Nephron progenitor cell (in vitro differentiated cells): ENCODE measurements around the gene STAB1.

Experiments used
- DNase-seq: peaks from one replicate; pipeline ENCODE4 v3.0.0; 2021
- H3K27ac Mint-ChIP-seq: 2 replicates; pipeline ENCODE4 v1.8.0; 2021; ENCODE audit warnings: mild to moderate bottlenecking, moderate library complexity, mixed read lengths
- H3K27me3 Mint-ChIP-seq: 2 replicates; pipeline ENCODE4 v1.8.0; 2021; ENCODE audit warnings: mild to moderate bottlenecking, low read depth, mixed read lengths; ENCODE audit not compliant: poor library complexity
- H3K36me3 Mint-ChIP-seq: 2 replicates; pipeline ENCODE4 v1.8.0; 2021; ENCODE audit warnings: low read depth, mixed read lengths
- H3K4me1 Mint-ChIP-seq: 2 replicates; pipeline ENCODE4 v1.8.0; 2021; ENCODE audit warnings: mixed read lengths
- H3K4me3 Mint-ChIP-seq: 2 replicates; pipeline ENCODE4 v1.8.0; 2021; ENCODE audit warnings: mild to moderate bottlenecking, moderate library complexity, mixed read lengths
- H3K9me3 Mint-ChIP-seq: 2 replicates; pipeline ENCODE4 v1.8.0; 2021; ENCODE audit warnings: mild to moderate bottlenecking, moderate library complexity, mixed read lengths
- CTCF ChIP-seq: fragments of 200-600 bp; sonication (generic); IDR thresholded peaks from 2 replicates; pipeline ENCODE4 v1.5.0; 2021; ENCODE audit warnings: antibody characterized with exemption

The STAB1 gene

DNA sequence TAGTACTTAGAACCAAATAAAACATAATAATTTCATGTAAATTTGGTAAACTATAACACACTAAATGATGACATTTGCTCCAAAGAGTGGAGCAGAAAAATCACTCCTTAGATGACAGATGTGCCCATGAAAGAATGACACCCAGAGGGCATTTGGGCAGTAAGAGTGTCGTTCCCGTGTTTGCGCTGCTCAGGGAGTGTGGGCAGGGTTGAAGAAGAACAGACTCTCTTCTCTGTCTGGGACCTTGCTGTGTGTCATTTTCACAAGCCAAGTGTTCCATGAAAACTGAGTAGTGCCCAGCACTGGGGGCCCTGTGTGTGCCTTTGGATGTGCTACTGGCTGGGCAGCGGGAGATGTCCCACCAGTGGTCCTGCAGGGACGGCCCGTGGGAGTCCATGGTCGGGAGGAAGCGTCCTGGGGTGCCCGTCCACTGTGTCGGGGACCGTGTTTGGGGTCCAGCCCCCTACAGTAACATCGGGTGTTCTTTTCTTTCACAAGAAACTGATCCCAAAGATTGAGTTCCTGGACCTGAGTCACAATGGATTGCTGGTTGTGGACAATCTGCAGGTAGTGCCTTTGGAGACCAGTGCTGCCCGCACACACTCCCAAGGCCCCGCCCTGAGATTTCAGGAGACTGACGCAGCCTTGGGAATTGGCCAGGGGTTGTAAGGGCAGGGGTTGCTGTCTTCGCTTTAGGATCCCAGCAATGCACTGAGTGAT lies 17.9 kb upstream of the STAB1 start:
- H3K9me3 Mint-ChIP-seq = no peaks in the 10 kb centered on the region
- H3K4me1 Mint-ChIP-seq = peaks cover 14% of the 10 kb centered on the region
- no peak overlapping the region for H3K4me3 Mint-ChIP-seq
- TF ChIP-seq CTCF = no peak
- peaks cover 83% of the 10 kb centered on the region for H3K36me3 Mint-ChIP-seq
- DNase-seq = no peak
- no peak overlapping the region for H3K27ac Mint-ChIP-seq
- peaks cover 2% of the 10 kb centered on the region for H3K27me3 Mint-ChIP-seq

DNA sequence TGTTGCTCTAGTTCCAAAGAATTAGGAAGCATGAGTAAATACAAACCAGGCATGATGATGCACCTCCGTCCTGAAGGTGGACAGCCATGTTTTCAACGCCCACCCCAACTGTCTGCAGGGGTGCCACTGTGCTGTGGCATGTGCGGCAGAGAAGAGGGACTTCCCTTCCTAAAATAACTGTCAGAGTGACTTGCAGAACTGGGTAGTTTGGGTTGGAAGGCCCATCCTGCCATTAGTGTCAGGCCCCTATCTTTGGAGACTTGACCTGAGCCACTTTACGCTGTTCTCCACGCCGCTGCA lies 17.4 kb upstream of the STAB1 start:
- no peak overlapping the region for H3K4me3 Mint-ChIP-seq
- no peak for TF ChIP-seq CTCF
- H3K27me3 Mint-ChIP-seq = peaks cover 2% of the 10 kb centered on the region
- H3K36me3 Mint-ChIP-seq = peaks cover 83% of the 10 kb centered on the region
- peak overlapping the region; percentile 33 for H3K27ac Mint-ChIP-seq
- H3K9me3 Mint-ChIP-seq = no peaks in the 10 kb centered on the region
- no peak for DNase-seq
- peaks cover 20% of the 10 kb centered on the region for H3K4me1 Mint-ChIP-seq

- Mint-ChIP-seq H3K36me3 (peaks cover 76% of the 10 kb centered on the region), H3K9me3 (no peaks in the 10 kb centered on the region), H3K27me3 (peaks cover 2% of the 10 kb centered on the region), H3K4me3 (no peak overlapping the region), H3K4me1 (peaks cover 35% of the 10 kb centered on the region), H3K27ac (peak overlapping the region; percentile 58)
- no peak for TF ChIP-seq CTCF
- no peak for DNase-seq
Measured at GRCh38 chr3:52479037-52479876, 15.9 kb upstream of the STAB1 start.

DNA sequence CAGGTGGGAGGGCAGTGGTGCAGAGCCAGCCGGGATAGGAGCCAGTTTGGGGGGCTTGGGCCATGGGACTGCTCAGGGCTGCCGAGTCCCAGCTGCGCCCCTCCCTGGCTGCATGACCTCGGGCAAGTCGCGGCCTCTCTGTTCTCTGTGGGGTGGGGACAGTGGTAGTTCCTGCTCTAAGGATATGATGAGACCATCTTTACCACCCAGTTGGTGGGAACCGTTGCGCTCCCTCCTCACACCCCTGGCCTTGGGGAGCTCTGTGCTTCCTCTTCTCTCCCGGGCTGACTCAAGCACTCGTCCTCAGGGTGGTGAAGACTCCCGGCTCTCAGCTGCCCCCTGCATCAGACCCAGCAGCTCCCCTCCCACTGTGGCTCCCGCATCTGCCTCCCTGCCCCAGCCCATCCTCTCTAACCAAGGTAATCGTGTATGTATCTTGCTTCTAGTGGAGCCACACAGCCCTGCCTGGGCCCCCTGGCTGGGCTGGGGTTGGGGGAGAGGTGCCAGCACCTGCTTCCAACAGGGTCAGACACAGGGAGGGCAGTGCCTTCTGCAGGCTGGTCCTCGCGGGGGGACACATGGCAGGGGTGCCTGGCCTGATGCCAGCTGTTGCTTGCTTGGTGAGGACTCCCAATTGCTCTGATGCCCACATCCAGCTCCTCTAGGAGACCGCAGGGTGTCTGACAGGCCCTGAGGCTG lies 15.1 kb upstream of the STAB1 start:
- H3K4me1 Mint-ChIP-seq = peaks cover 42% of the 10 kb centered on the region

More for the DNA sequence above, 15.1 kb upstream of the STAB1 start:
- peaks cover 72% of the 10 kb centered on the region for H3K36me3 Mint-ChIP-seq
- H3K27ac Mint-ChIP-seq = no peak overlapping the region
- peaks cover 2% of the 10 kb centered on the region for H3K27me3 Mint-ChIP-seq
- DNase-seq = no peak
- TF ChIP-seq CTCF = no peak
- no peak overlapping the region for H3K4me3 Mint-ChIP-seq
- H3K9me3 Mint-ChIP-seq = no peaks in the 10 kb centered on the region
